NB4 (cell line): ENCODE data around the gene A2M.

Experiments
- DNase-seq: peaks from one replicate; pipeline ENCODE4 v3.0.0; 2010; ENCODE audit warnings: low read depth
- H3K4me3 ChIP-seq: one replicate; pipeline ENCODE4 v1.5.1; 2011; ENCODE audit warnings: mild to moderate bottlenecking, low read depth, low read length, moderate library complexity
- MYC ChIP-seq: IDR thresholded peaks from 2 replicates; pipeline ENCODE4 v1.6.1; 2011; ENCODE audit warnings: low read depth, low read length
- POLR2A ChIP-seq: IDR thresholded peaks from 2 replicates; pipeline ENCODE4 v1.6.1; 2011; ENCODE audit warnings: mild to moderate bottlenecking; ENCODE audit not compliant: insufficient read length; ENCODE audit errors: extremely low read depth
- TF ChIP-seq, protein P1 (sequence below): IDR thresholded peaks from 2 replicates; pipeline ENCODE4 v1.6.1; 2011; ENCODE audit warnings: low read depth, low read length
- TF ChIP-seq, protein P2 (sequence below): IDR thresholded peaks from one replicate; pipeline ENCODE4 v1.5.1; 2012; ENCODE audit warnings: low read depth, low read length

Gene A2M

DNA sequence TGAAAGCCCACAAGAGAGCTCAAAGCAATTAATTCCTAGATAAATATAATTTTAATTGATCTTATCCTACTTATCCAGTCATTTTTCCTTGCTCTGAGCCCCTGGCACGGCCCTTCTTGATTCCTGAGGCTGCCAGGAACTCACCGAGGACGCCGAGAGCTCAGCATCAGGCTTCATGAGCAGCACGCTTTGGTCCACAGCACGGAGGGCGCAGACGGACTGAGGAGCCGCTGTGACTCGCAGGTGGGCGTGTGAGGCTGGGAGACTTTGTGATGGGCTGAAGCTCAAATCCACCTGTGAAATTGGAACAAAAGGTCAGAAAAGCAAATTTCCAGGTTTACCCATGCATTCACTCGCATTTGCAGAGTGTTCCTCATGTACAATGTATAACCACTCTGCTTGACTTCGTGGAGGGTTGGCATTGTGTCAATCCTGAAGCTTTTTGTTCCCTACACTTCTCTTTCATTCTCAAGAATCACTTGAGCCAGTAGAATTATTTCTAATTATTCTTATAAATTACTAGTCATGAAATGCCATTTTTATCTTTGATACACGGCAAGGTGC lies 17.2 kb downstream of the A2M start:
- TF ChIP-seq, protein P1, sequence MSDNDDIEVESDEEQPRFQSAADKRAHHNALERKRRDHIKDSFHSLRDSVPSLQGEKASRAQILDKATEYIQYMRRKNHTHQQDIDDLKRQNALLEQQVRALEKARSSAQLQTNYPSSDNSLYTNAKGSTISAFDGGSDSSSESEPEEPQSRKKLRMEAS, result no peak
- TF ChIP-seq, protein P2, sequence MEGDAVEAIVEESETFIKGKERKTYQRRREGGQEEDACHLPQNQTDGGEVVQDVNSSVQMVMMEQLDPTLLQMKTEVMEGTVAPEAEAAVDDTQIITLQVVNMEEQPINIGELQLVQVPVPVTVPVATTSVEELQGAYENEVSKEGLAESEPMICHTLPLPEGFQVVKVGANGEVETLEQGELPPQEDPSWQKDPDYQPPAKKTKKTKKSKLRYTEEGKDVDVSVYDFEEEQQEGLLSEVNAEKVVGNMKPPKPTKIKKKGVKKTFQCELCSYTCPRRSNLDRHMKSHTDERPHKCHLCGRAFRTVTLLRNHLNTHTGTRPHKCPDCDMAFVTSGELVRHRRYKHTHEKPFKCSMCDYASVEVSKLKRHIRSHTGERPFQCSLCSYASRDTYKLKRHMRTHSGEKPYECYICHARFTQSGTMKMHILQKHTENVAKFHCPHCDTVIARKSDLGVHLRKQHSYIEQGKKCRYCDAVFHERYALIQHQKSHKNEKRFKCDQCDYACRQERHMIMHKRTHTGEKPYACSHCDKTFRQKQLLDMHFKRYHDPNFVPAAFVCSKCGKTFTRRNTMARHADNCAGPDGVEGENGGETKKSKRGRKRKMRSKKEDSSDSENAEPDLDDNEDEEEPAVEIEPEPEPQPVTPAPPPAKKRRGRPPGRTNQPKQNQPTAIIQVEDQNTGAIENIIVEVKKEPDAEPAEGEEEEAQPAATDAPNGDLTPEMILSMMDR, result no peak
- no peak for TF ChIP-seq MYC
- TF ChIP-seq POLR2A, result no peak
- DNase-seq, result no peak
- no peak overlapping the region for H3K4me3 ChIP-seq

DNA sequence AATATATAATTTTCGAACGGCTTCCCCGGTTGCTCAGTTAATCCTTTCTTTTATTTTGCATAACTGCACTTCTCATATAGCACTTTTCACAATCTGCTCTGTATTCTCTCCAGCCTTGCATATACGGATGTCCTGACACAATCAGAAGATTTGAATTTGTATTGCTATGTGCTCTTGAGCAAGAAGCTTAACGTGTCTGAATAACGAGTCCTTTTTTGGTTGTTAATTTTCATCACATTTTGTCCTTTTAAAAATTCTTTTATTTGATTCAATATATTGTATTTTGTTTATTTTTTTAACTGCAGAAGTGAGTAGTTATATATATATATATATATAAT lies 17.6 kb downstream of the A2M start:
- TF ChIP-seq MYC (no peak), POLR2A (no peak)
- TF ChIP-seq, protein P1, result no peak
- TF ChIP-seq, protein P2, result no peak
- no peak for DNase-seq
- H3K4me3 ChIP-seq, result no peak overlapping the region

DNA sequence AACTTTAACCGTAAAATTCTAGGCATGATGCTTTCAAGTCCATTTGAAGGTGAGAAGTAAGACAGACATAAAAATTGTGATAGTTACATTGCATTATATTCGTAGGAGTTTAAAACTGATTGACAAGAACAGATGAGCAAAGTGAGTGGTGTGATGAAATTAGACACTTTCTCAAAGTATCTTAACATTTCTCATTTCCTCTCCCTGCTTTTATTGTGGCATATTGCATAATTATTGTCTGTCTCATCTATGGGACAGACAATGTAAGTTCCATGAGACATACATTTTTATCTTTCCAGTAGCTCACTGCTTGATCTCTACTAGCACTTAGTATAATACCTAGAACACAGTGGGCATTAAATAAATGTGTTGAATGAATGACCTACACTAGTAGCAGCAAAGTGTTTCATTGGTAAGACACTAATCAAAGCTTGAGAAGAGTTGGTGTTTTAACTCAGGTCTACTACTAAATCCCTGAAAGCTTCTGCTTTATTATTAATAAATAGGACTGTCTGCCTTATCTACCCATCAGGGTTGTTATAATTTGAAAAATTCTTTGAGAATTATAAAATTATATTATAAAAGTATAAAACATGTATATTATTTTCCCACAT lies 19.0 kb downstream of the A2M start:
- DNase-seq, result peak; percentile 52
- TF ChIP-seq, protein P1, result no peak
- TF ChIP-seq, protein P2, result no peak
- no peak for TF ChIP-seq MYC
- no peak for TF ChIP-seq POLR2A
- H3K4me3 ChIP-seq, result no peak overlapping the region

DNA sequence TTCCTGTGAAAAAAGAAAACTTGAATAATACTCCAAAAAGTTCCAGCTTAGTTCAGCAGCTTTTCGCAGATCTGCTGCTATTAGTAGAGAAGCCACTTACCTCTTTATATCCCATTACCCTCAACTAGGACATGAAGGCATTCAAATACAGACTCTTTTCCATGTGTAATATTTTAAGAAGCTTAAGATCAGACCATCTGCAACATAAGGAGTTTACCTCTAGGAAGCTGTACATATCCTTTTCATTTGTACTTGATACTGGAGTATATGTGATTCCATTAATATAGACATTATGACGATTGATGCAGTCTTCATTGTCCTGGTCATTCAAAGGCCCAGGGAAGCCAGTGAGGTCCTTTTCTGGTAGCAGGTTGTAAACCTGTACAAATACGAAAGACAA lies 20.4 kb downstream of the A2M start:
- TF ChIP-seq, protein P2, result no peak
- TF ChIP-seq MYC (no peak), POLR2A (no peak)
- TF ChIP-seq, protein P1, result no peak
- no peak overlapping the region for H3K4me3 ChIP-seq
- no peak for DNase-seq

DNA sequence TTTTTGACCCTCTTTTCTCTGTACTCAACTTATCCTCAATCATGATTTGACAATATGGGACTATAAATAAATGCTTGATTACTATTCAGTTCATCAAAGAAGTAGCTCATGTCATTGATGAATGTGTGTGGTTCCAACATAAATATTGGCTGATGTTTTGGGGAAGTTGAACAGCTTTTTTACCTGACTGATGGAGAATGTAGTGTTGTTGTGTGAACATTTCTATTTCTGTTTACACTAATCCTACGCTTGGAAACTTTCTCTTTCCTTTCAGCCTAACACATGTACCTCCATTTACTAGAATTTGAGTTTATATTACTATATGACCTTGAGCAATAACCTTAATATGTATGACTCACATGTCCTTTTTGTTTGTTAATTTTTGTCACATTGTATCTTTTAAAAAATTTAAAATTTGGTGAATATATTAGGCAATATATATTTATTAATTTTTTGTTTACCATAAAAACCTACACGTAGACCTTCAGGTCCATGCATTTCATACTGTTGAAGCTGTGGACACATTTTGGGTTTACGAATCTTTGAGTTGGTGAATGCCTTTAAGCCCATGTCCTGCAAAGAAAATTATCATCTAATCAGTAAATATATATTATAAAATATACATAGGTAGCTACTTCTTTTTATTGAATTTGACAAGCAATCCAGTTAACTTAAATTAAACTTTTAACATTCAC lies 21.1 kb downstream of the A2M start:
- no peak for DNase-seq
- no peak overlapping the region for H3K4me3 ChIP-seq
- no peak for TF ChIP-seq POLR2A
- TF ChIP-seq, protein P1, result no peak
- TF ChIP-seq MYC, result no peak
- TF ChIP-seq, protein P2, result no peak
